Adrenal gland (tissue), 5 donors: ENCODE data around the gene KRTAP5-9.

Experiments
- POLR2A ChIP-seq, 2 donors: fragments of 450-650 bp; IDR thresholded peaks; one replicate each; pipeline ENCODE4 v1.6.1; 2017; ENCODE audit warnings: antibody characterized with exemption in 2 of 2, mild to moderate bottlenecking in 2 of 2, moderate library complexity in 1 of 2
- TF ChIP-seq, protein P1 (sequence below), 6 experiments: fragments of 450-650 bp in 4 of 6; fragments of 200-600 bp in 2 of 6; sonication (generic) in 1 of 6; IDR thresholded peaks; 1 replicate in 5 of 6; 2 replicates in 1 of 6; pipeline versions ENCODE4 v1.5.1 to v1.8.0; 2016 to 2021; ENCODE audit warnings: antibody characterized with exemption in 6 of 6, mild to moderate bottlenecking in 2 of 6, moderate library complexity in 1 of 6
- donor health status: DM: no; HTN: no; CAD: no.

DNA sequence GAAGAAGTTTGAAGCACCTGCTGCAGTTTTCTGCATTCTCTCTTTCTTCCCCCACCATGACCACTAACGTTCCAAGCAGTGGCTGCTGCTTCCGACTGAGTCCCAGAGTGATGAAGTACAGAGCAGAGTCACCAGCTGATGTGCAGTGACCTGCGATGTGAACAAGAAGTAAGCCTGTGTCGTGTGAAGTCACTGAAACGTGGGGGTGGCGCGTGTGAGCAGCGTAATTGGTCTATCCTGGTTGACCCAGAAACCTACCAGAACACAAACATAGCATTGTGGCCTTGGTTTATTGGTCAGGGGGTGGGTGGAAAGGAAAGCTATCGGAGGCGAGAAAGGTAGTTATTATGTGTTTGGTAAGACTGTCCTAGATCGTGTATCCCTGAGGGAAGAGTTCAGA lies 17.6 kb upstream of the KRTAP5-9 start:
- TF ChIP-seq, protein P1, sequence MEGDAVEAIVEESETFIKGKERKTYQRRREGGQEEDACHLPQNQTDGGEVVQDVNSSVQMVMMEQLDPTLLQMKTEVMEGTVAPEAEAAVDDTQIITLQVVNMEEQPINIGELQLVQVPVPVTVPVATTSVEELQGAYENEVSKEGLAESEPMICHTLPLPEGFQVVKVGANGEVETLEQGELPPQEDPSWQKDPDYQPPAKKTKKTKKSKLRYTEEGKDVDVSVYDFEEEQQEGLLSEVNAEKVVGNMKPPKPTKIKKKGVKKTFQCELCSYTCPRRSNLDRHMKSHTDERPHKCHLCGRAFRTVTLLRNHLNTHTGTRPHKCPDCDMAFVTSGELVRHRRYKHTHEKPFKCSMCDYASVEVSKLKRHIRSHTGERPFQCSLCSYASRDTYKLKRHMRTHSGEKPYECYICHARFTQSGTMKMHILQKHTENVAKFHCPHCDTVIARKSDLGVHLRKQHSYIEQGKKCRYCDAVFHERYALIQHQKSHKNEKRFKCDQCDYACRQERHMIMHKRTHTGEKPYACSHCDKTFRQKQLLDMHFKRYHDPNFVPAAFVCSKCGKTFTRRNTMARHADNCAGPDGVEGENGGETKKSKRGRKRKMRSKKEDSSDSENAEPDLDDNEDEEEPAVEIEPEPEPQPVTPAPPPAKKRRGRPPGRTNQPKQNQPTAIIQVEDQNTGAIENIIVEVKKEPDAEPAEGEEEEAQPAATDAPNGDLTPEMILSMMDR (IDR thresholded peaks at IDR 0.05): no peak
- no peak for TF ChIP-seq POLR2A (IDR thresholded peaks at IDR 0.05)
